Activated naive CD4-positive, alpha-beta T cell treated with anti-CD3 and anti-CD28 coated beads, Interleukin-2, amount 50 U/mL, for 72 hours (primary cell): ENCODE results near the gene ELP4. TPM values are rescaled to one million over a fixed set of nuclear protein-coding genes. Genes with fewer than 3 reads are reported as not detected.

Experiments
- ATAC-seq, 2 donors: fragments of 150-1000 bp; cut with Tn5 transposase; 2 replicates each; pipeline ENCODE4 v1.10.0; 2021; ENCODE audit warnings: mild to moderate bottlenecking in 2 of 2, moderate library complexity in 2 of 2
- DNase-seq, 2 donors: peaks; one replicate each; pipeline ENCODE4 v3.0.0; 2021 to 2022; ENCODE audit warnings: low spot score in 2 of 2
- H3K27ac Mint-ChIP-seq, 2 donors: one replicate each; pipeline ENCODE4 v1.8.0; 2022; ENCODE audit warnings: mild to moderate bottlenecking in 2 of 2, mixed read lengths in 2 of 2
- H3K36me3 Mint-ChIP-seq, 2 donors: one replicate each; pipeline ENCODE4 v1.8.0; 2022; ENCODE audit warnings: mixed read lengths in 2 of 2
- H3K9me3 Mint-ChIP-seq, 2 donors: one replicate each; pipeline ENCODE4 v1.8.0; 2022; ENCODE audit warnings: mixed read lengths in 2 of 2
- total RNA-seq, 2 donors: library from RNA; stranded (reverse); gene quantifications; one replicate each; pipeline ENCODE4 v1.2.3, GENCODE V29; 2022

Gene ELP4
- total RNA-seq, 2 donors from 2014 or later: 19.1 to 22.7 TPM

- Mint-ChIP-seq H3K27ac (no peak overlapping the region), H3K9me3 (no peaks in the 10 kb centered on the region), H3K36me3 (peaks cover 0 to 4% of the 10 kb centered on the region in 2 donors)
- no peak for DNase-seq
- no peak for ATAC-seq
Measured at GRCh38 chr11:31767066-31767465, 257.5 kb downstream of the ELP4 start.

GRCh38 chr11:31767685-31768084 lies 258.1 kb downstream of the ELP4 start:
- Mint-ChIP-seq H3K9me3 (no peaks in the 10 kb centered on the region), H3K36me3 (peaks cover 0 to 10% of the 10 kb centered on the region in 2 donors), H3K27ac (no peak overlapping the region)
- no peak for DNase-seq
- ATAC-seq: no peak

DNA sequence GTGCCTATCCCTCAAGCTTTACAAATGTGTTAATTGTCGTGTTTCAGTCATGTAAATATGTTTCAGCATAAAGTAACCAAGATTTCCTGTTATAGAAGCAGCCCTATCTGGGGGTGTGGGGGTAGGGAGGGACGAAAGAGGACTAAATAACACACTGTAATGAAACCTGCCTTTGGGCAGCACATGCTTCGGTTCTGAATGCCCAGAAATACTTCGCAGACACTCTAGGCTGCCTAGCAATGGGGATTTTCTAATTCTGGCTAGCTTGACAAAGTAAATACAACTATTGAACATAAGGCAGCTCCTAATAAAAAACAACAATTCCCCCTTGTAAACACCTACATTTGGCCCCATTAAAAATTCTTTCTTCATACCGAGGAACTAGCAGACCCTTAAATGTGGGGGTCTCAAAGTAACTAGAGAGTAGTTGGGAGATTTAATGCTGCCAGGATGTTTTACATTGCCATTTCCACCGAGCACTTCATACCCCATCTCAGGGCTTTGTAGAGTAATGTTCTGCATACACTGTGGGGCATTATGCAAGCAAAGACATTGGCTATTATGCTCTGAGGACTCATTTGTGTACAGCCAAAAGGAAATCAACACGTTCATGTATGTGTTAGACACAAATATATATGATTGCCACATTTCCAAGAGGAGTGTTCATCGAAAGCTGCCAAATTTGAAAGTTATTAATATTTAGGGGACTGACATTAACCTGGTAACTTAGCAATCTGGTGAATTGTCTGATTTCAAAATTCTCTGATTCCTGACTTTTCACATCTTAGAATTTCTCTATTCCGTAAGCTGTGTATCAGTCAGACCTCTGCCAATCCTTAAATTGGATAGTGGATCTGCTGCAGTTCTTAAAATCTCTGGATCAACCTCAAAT lies 259.4 kb downstream of the ELP4 start:
- Mint-ChIP-seq H3K9me3 (no peaks in the 10 kb centered on the region), H3K27ac (no peak overlapping the region), H3K36me3 (peaks cover 0 to 18% of the 10 kb centered on the region in 2 donors)
- ATAC-seq: no peak
- no peak for DNase-seq

DNA sequence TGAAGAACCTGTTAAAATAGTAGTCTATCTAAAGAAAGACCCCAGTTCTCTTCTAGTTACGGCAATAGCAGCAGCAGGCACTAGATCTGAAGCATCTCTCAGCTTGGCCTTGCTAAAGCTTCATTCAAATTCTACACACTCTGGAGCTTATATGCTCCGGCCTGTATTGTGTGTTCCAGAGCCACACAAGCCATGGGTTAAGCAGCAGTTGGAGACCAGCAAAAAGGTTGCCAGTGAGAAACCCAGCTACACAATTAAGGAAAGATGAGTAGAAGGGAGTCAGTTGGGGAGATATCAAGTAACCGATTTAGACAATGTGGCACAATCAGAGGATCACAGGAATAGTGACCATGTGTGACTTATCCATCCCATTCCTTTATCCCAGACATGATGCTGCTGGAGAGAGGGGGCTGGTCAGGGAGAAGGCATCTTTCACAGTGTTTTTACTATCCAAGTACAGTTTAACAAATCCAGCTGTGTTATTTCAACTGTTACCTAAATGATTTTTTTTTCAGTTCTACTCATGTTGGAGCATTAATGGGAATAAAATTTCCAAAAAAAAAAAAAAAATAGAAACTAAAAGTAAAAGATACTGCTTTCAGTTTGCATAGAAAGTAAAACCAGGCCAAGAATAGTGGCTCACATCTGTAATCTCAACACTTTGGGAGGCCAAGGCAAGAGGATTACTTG lies 260.6 kb downstream of the ELP4 start:
- peaks cover 0 to 18% of the 10 kb centered on the region in 2 donors for H3K36me3 Mint-ChIP-seq
- ATAC-seq (no peak), DNase-seq (no peak)
- H3K27ac Mint-ChIP-seq: no peak overlapping the region
- H3K9me3 Mint-ChIP-seq: no peaks in the 10 kb centered on the region

DNA sequence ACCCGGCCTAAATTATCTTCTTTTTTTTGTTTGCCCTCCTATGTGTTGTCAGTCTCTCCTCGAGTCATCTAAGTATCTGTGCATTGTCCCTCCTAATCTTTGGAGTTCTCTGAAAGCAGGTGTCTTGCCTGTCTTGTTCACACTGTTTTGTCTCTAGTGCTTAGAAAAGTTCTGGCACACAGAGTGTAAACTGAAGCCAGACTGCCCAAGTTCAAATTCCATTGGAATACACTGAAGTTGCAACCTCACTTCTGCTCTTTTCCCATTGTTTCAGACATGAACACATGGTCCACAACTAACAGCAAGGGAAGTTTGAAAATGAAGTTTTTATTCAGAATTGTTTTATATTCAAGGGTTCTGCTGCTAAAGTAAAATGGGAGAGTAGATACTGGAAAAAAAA lies 262.8 kb downstream of the ELP4 start:
- no peak for ATAC-seq
- DNase-seq: no peak
- no peaks in the 10 kb centered on the region for H3K9me3 Mint-ChIP-seq
- no peak overlapping the region for H3K27ac Mint-ChIP-seq
- peaks cover 0 to 18% of the 10 kb centered on the region in 2 donors for H3K36me3 Mint-ChIP-seq

GRCh38 chr11:31779374-31779791 lies 269.8 kb downstream of the ELP4 start:
- Mint-ChIP-seq H3K9me3 (no peaks in the 10 kb centered on the region), H3K36me3 (no peaks in the 10 kb centered on the region), H3K27ac (no peak overlapping the region)
- no peak for ATAC-seq
- no peak for DNase-seq

- H3K27ac Mint-ChIP-seq: no peak overlapping the region
- ATAC-seq (no peak), DNase-seq (no peak)
- H3K9me3 Mint-ChIP-seq: no peaks in the 10 kb centered on the region
- H3K36me3 Mint-ChIP-seq: no peaks in the 10 kb centered on the region
Measured at GRCh38 chr11:31780078-31780477, 270.5 kb downstream of the ELP4 start.

GRCh38 chr11:31780480-31780971 lies 271.0 kb downstream of the ELP4 start:
- no peak for DNase-seq
- Mint-ChIP-seq H3K27ac (no peak overlapping the region), H3K9me3 (no peaks in the 10 kb centered on the region), H3K36me3 (no peaks in the 10 kb centered on the region)
- no peak for ATAC-seq

- no peak overlapping the region for H3K27ac Mint-ChIP-seq
- peaks cover 0 to 1% of the 10 kb centered on the region in 2 donors for H3K36me3 Mint-ChIP-seq
- ATAC-seq (no peak), DNase-seq (no peak)
- no peaks in the 10 kb centered on the region for H3K9me3 Mint-ChIP-seq
Measured at GRCh38 chr11:31782257-31782656, 272.7 kb downstream of the ELP4 start.

- no peak for DNase-seq
- Mint-ChIP-seq H3K9me3 (no peaks in the 10 kb centered on the region), H3K27ac (no peak overlapping the region), H3K36me3 (peaks cover 0 to 4% of the 10 kb centered on the region in 2 donors)
- no peak for ATAC-seq
Measured at GRCh38 chr11:31783252-31783651, 273.7 kb downstream of the ELP4 start.

DNA sequence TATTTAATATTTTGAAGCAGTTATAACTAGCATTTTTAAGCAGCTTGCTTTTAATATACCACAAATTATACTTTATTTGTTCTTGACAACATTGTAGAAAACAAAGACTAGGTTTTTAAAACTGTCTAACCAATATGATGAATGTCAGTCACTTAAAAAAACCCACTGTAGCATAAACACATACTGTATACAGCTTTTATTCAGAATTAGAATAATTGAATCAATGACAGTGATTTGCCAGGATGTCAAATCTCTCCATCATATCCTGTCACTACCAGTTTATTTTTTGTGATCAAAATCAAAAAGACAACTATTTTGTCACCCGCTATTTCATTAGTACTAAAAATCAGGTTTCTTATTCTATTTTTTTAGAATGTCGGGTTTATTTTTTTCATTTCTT lies 275.0 kb downstream of the ELP4 start:
- no peak overlapping the region for H3K27ac Mint-ChIP-seq

GRCh38 chr11:31786996-31787685 lies 277.6 kb downstream of the ELP4 start:
- DNase-seq (no peak), ATAC-seq (no peak)
- H3K27ac Mint-ChIP-seq: no peak overlapping the region
- no peaks in the 10 kb centered on the region for H3K9me3 Mint-ChIP-seq
- peaks cover 0 to 4% of the 10 kb centered on the region in 2 donors for H3K36me3 Mint-ChIP-seq

More for the DNA sequence above, 275.0 kb downstream of the ELP4 start:
- Mint-ChIP-seq H3K9me3 (no peaks in the 10 kb centered on the region), H3K36me3 (peaks cover 0 to 4% of the 10 kb centered on the region in 2 donors)
- ATAC-seq (no peak), DNase-seq (no peak)

GRCh38 chr11:31788085-31788484 lies 278.5 kb downstream of the ELP4 start:
- Mint-ChIP-seq H3K9me3 (no peaks in the 10 kb centered on the region), H3K36me3 (peaks cover 0 to 4% of the 10 kb centered on the region in 2 donors), H3K27ac (no peak overlapping the region)
- DNase-seq: no peak
- no peak for ATAC-seq

DNA sequence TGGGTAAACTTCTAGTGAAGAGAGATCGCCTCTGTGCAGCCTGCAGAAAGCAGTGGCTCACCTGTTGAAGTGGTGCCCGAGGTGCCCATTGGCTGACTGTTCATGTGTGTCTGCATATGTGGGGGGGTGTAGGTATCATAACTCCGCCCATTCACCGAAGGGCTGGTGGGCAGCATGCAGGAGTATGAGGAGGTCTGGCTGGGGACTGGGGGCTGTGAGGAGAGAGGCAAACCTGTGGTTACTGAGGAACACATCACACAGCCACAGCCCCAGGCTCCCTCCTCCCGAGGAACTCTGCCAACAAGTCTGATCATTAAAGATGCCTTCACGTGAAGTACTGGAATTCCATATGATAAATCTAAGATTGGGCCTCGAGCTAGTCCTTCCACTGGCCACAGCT lies 281.1 kb downstream of the ELP4 start:
- Mint-ChIP-seq H3K27ac (no peak overlapping the region), H3K36me3 (peaks cover 0 to 9% of the 10 kb centered on the region in 2 donors), H3K9me3 (peaks cover 0 to 4% of the 10 kb centered on the region in 2 donors)
- ATAC-seq: no peak
- no peak for DNase-seq

GRCh38 chr11:31792036-31792435 lies 282.5 kb downstream of the ELP4 start:
- ATAC-seq: no peak

GRCh38 chr11:31792456-31792855 lies 282.9 kb downstream of the ELP4 start:
- no peak for DNase-seq
- ATAC-seq: no peak
- Mint-ChIP-seq H3K27ac (no peak overlapping the region), H3K9me3 (peaks cover 4% of the 10 kb centered on the region in 2 donors), H3K36me3 (peaks cover 10 to 15% of the 10 kb centered on the region in 2 donors)

More at GRCh38 chr11:31792036-31792435, 282.5 kb downstream of the ELP4 start:
- Mint-ChIP-seq H3K27ac (no peak overlapping the region), H3K36me3 (peaks cover 6 to 14% of the 10 kb centered on the region in 2 donors), H3K9me3 (peaks cover 4% of the 10 kb centered on the region in 2 donors)
- DNase-seq: no peak

DNA sequence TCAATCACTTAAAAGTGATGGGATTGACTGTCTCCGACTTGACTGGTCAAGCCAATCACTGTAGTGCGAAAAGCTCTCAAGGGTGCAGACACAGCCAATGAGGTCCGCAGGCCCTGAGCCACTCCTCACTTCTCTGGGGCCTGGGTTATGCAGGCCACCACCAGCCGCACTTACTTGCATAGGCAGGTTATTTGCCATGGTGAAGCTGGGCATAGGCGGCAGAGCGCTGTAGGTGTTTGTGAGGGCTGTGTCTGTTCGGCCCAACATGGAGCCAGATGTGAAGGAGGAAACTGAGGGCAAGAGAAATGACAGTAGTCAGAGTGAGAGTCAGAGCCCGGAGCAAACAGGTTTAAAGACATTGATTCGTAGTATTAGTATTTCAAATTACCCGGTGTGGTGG lies 283.7 kb downstream of the ELP4 start:
- H3K36me3 Mint-ChIP-seq: peaks cover 14 to 19% of the 10 kb centered on the region in 2 donors
- ATAC-seq (no peak), DNase-seq (no peak)
- H3K27ac Mint-ChIP-seq: no peak overlapping the region
- peaks cover 4% of the 10 kb centered on the region in 2 donors for H3K9me3 Mint-ChIP-seq
